ENCODE results near the gene MRPL48. TPM values are rescaled to one million over a fixed set of nuclear protein-coding genes. Genes with fewer than 3 reads are reported as not detected.
"Not testable (repeated sequence)": the region's sequence is repeated elsewhere in the genome, so short reads cannot be mapped to it uniquely, and the experiment has no call there.

Gene MRPL48
- total RNA-seq, 3 donors from 2014 or later, result 31.5 to 41.2 (median 39.7) TPM

DNA sequence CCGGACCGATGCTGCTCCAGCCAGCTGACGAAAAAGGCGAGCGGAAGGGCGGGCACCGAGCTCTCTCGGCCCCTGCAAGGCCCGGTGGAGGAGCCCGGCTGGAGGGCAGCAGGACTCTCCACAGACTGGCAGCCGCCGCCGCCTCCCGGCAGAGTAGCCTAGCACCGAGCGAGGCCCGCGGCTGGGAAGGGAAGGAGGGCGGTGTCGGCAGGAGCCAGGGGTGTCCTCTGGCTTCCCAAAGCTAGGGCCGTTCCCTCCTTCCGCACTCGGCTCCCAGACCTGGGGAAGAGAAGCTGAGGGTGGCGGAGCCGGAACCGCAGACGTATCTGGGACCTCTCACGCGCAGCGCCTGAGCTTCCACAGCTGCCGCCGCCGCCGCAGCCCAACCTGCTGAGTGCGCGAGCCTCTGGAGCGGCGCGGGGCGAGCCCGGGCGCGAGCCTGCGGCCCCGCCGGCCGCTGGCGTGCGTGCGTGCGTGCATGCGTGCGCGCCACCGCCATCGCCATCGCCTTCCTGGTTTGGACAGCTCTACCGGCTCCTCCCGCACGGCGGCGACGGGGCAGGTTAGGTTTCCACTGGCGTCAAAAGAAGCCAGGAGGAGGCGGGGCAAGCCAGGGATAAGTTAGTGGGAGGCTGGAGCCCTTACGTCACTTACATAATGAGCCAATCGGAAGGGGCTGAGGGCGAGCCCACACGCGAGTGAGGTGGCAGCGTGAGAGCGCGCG, 26.8 kb upstream of the MRPL48 start, which contains the start of gene RAB6A:
RAB6A (minus strand) TSS at position 396 of the 724 bp plus-strand sequence. CDS start 439 bp downstream, outside the sequence.
- peaks cover 5% of the 10 kb centered on the region for H3K36me3 ChIP-seq (ENCODE audit: low read depth)
- H3K4me1 ChIP-seq (ENCODE audit: low read depth), result peaks cover 9% of the 10 kb centered on the region
- TF ChIP-seq, protein P1, sequence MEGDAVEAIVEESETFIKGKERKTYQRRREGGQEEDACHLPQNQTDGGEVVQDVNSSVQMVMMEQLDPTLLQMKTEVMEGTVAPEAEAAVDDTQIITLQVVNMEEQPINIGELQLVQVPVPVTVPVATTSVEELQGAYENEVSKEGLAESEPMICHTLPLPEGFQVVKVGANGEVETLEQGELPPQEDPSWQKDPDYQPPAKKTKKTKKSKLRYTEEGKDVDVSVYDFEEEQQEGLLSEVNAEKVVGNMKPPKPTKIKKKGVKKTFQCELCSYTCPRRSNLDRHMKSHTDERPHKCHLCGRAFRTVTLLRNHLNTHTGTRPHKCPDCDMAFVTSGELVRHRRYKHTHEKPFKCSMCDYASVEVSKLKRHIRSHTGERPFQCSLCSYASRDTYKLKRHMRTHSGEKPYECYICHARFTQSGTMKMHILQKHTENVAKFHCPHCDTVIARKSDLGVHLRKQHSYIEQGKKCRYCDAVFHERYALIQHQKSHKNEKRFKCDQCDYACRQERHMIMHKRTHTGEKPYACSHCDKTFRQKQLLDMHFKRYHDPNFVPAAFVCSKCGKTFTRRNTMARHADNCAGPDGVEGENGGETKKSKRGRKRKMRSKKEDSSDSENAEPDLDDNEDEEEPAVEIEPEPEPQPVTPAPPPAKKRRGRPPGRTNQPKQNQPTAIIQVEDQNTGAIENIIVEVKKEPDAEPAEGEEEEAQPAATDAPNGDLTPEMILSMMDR (IDR thresholded peaks at IDR 0.05), result peak; percentile 29
- ATAC-seq (peak; percentile 95), DNase-seq (peak; percentile 100)
- intact Hi-C loops (cut with DNase I, micrococcal nuclease), result no loop called here
- peak within 1 kb of the TSS; percentile 99 for H3K4me3 ChIP-seq
- H3K9me3 ChIP-seq, result no peaks in the 10 kb centered on the region

DNA sequence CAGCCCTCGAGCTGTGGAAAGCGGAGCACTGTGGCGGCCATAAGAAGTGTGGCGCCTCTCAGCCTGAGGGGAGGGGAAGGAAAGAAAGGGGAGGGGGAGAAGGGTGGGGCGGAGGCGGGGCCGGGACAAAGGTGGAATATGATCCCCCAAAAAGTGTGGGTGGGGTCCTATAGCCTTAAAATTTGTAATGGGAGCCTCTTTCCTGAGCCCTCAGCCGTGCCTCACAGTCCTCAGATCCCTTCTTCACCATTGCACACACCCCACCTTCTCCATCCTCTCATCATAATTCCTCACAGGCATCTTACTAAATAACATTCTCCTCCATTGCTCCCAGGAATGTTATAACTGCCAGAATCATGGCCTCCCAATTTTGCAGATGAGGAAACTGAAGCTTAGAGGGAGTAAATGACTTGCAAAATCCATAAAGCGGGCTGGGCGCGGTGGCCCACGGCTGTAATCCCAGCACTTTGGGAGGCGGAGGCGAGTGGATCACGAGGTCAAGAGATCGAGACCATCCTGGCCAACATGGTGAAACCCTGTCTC, 26.2 kb upstream of the MRPL48 start:
- Histone ChIP-seq H3K9me3 (no peaks in the 10 kb centered on the region), H3K4me1 (ENCODE audit: low read depth) (peaks cover 9% of the 10 kb centered on the region), H3K36me3 (ENCODE audit: low read depth) (peaks cover 5% of the 10 kb centered on the region), H3K4me3 (no peak overlapping the region)
- ATAC-seq (peak; percentile 5), DNase-seq (peak in 2 of 3 donors; percentile 59 to 65)
- TF ChIP-seq, protein P1 (IDR thresholded peaks at IDR 0.05), result no peak
- intact Hi-C loops (cut with DNase I, micrococcal nuclease), result no loop called here

DNA sequence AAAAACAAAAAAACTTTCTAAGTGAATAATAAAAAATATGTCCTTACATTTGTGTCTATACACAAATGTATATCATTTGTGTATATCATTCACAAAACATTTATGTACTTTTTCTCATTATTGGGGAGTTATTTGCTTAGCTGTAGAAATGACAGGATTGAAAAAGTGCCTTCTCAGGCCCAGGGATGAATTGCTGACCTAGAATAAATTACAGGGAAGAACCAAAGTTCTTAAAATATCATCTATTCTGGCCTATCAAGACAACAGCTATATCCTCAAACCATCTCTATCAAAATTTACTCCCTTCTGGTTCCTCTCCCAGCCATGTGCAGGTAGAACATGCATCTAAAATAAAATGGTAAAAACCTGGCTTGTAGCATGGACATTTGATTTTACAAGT, 24.9 kb upstream of the MRPL48 start:
- intact Hi-C loops (cut with DNase I, micrococcal nuclease), result no loop called here
- H3K4me1 ChIP-seq (ENCODE audit: low read depth), result peaks cover 9% of the 10 kb centered on the region
- H3K4me3 ChIP-seq, result no peak overlapping the region
- TF ChIP-seq, protein P1 (IDR thresholded peaks at IDR 0.05), result no peak
- ATAC-seq, result no peak
- H3K36me3 ChIP-seq (ENCODE audit: low read depth), result peaks cover 5% of the 10 kb centered on the region
- H3K9me3 ChIP-seq, result no peaks in the 10 kb centered on the region
- DNase-seq, result no peak

DNA sequence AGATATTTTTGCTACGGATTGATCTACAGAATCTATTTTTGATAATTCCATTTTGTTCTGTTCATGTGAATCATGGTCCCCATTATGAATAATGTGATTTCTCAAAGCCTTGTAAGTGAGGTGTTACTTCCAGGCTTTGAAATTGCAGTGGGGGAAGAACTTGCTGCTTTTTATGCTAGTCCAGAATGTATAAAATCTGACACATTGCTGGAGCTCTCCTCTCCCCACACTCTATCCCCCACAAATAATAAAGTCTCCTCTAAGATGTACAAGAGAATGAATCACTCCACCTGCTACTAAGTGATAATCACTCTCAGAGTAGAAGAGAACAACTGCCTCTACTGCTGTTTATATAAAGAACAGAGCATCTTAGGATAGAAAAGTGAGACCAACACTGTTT, 20.9 kb upstream of the MRPL48 start:
- no peaks in the 10 kb centered on the region for H3K9me3 ChIP-seq
- no peak for ATAC-seq

DNA sequence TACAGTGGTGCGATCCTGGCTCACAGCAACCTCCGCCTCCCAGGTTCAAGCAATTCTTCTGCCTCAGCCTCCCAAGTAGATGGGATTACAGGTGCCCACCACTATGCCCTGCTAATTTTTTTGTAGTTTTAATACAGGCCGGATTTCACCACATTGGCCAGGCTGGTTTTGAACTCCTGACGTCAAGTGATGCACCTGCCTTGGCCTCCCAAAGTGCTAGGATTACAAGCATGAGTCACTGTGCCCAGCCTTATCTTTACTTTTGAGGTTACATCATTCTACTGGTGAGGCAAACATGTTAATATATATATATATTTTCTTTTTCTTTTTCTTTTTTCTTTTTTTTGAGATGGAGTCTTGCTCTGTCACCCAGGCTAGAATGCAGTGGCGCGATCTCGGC, 16.9 kb upstream of the MRPL48 start:
- H3K9me3 ChIP-seq; H3K4me1 ChIP-seq (ENCODE audit: low read depth); H3K4me3 ChIP-seq; H3K36me3 ChIP-seq (ENCODE audit: low read depth); DNase-seq; intact Hi-C loops (cut with DNase I, micrococcal nuclease); ATAC-seq: not testable (repeated sequence)

More for the DNA sequence above, 20.9 kb upstream of the MRPL48 start:
- DNase-seq, result no peak
- TF ChIP-seq, protein P1 (IDR thresholded peaks at IDR 0.05), result no peak
- H3K36me3 ChIP-seq (ENCODE audit: low read depth), result no peaks in the 10 kb centered on the region
- intact Hi-C loops (cut with DNase I, micrococcal nuclease), result no loop called here
- no peak overlapping the region for H3K4me3 ChIP-seq
- no peaks in the 10 kb centered on the region for H3K4me1 ChIP-seq (ENCODE audit: low read depth)
